Measurements from ENCODE around the gene AVPR2.
A peak's percentile ranks its signal among the peaks of the same experiment; 100 is the strongest.

- TF ChIP-seq CTCF (IDR thresholded peaks at IDR 0.05) (peak; percentile 66 to 91 (median 80)), POLR2A (IDR thresholded peaks at IDR 0.05) (no peak)
Measured at GRCh38 chrX:153947009-153947769, 42.7 kb downstream of the AVPR2 start.

All from Peyer's patch (tissue), 4 donors.